Skeletal muscle cell (primary cell): ENCODE measurements around the gene SPDYE2B.
"Not testable (repeated sequence)": the region's sequence is repeated elsewhere in the genome, so short reads cannot be mapped to it uniquely, and the experiment has no call there.

ENCODE experiments used
- DNase-seq: peaks from one replicate; pipeline ENCODE4 v3.0.0-alpha.2; 2010; ENCODE audit warnings: low read depth
- H3K4me3 ChIP-seq: 2 replicates; pipeline ENCODE4 v1.5.1; 2011; ENCODE audit warnings: low read depth, mild to moderate bottlenecking, control low read depth, low read length, moderate library complexity

The SPDYE2B gene

DNA sequence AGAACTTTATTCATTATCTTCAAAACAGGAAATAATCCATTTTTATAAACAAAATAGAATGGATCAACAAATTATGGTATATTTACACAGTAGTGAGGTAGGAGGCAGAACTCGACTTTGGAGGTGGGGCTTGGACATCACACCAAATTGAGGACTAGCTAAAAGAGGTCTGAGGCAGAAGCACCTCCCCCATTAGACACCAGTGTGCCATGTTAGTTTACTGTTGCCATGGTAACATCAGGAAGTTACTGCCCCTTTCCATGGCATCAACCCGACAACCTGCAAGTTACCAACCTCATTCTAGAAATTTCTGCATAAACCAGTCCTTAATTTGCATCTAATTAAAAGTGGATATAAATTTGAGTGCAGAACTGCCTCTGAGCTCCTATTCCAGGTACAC, 45.9 kb downstream of the SPDYE2B start:
- not testable (repeated sequence) for DNase-seq, H3K4me3 ChIP-seq

DNA sequence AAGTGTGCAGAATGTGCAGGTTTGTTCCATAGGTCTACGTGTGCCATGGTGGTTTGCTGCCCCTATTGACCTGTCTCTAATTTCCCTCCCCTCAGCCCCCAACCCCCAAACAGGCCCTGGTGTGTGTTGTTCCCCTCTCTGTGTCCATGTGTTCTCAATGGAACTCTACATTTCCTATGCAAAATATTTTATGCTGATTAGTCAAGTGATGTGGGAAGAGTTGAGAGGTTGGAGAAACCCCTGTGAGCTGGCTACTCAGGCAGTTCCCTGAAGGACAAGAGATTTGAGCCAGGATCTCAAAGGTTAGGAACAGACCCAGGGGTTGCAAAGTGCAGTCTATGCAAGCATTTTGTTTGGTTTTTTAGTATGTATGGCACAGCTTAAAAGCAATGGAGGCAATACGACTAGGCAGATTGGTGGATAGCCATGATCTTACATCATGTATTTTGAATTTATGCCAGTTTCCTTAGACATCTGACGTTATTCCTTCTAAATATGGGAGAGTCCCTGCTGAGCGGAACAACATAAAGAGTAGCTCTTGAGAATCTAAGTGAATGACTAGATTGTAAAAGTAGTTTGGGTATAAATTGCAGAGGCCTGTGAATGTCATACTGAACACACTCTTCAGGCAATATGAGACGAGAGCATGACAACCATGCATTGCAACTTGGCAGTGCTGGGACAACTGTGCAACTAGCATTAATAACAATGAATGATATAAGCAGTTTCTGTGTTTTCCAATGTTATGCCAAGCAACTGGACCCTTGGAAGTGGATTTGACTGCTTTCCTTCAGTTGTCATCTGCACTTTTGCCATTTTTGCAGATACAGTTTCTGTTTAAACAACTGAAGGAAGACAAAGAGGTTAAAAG, 47.8 kb downstream of the SPDYE2B start:
- not testable (repeated sequence) for DNase-seq, H3K4me3 ChIP-seq

DNA sequence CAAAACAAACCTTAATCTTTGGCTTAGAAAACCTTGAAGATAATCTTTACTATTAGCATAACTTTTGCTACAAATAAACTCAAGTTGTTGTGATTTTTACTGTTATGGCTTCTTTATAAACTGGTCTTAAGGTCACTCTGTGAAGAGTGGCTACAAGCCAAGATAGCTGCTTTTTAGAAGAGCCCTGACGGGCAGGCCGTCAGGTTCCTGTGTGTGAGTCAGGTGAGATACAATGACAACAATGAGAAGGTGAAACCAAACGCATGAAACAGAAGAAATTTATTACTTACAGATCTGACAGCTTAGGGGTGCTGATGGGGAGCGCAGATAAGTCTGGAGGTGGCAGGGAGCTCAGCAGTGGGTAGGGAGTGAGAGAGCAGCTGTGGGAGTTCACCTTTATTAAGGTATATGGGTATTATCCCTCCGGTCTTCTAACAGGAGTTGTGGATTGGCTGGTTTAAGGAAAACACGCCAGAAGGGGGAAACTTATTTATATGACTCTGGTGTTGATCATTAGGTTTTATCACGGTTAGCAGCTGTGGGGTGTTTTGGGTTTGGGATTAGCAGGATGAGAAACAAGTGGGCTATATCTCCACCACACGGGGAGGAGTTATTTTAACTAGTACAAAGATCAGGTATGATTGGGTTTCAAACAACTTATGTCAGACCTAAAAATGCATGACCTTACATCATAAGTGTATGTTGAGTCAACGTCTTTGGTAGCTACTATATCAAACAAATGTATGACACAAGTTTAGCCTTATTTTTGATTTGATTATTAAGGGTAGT, 49.0 kb downstream of the SPDYE2B start:
- not testable (repeated sequence) for DNase-seq

More for the DNA sequence above, 49.0 kb downstream of the SPDYE2B start:
- H3K4me3 ChIP-seq, result not testable (repeated sequence)
